ENCODE data around the gene AKAP10.
A peak's percentile ranks its signal among the peaks of the same experiment; 100 is the strongest.
"Not testable (repeated sequence)": the region's sequence is repeated elsewhere in the genome, so short reads cannot be mapped to it uniquely, and the experiment has no call there.

The AKAP10 gene

DNA sequence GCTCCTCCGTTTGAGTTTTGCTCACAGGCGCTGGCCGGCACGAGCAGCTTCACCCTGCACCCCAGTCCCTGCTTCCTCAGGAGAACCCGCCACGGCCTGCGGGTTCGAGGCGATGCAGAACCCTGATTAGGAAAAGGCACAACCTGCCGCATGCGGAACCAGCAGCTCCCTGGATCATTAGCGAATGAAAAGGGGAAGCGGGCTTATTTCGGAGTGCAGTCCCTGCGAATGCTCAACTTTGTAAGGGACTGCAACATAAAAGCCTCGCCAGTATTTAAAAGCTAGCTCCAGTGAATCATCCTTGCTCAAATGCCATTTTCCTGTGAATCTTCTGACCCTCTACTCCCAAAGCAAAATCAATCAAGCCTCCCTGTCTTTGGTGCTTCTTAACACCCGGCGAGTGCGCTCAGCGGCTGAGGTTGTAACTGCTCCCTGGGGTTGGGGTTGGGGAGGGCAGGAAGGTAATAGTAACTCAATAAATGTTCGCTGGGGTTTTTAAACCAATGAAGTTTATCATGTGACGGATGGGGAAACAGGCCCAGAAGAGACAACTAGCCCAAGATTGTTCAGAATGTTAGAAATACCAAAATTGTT lies 678 bp upstream of the AKAP10 start:
- no peak for DNase-seq

DNA sequence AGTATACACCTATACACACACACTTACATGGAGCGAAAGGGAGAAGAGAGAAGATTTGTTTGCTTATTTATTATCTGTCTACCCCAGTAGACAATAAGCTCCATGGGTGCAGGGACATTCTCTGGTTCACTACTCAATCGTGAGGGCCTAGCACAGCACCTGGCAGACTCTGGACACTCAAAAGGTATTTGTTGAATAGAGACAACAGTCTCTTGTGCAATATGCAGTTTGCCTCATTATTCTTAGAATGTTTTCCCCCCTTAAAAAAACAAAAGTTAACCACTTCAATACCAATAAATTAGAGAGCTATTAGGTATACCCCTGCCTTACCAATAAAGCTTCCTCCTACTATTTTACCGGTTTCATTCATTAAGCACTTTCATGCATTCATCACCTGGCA lies 2.0 kb downstream of the AKAP10 start:
- DNase-seq, result no peak

DNA sequence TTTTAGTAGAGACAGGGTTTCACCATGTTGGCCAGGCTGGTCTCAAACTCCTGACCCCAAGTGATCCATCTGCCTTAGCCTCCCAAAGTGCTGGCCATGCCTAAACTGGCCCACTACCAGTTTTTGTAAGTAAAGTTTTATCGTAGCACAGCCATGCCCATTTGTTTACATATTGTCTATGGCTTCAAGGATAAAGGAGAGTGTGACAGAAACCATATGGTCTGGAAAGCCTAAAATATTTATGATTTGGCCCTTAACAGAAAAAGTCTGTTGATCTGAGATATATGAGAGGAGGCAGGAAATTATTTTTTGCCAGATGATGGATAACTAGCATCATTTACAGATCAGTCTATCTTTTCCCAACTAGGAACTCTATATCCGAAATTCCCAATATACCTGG lies 4.5 kb downstream of the AKAP10 start:
- DNase-seq, result no peak

DNA sequence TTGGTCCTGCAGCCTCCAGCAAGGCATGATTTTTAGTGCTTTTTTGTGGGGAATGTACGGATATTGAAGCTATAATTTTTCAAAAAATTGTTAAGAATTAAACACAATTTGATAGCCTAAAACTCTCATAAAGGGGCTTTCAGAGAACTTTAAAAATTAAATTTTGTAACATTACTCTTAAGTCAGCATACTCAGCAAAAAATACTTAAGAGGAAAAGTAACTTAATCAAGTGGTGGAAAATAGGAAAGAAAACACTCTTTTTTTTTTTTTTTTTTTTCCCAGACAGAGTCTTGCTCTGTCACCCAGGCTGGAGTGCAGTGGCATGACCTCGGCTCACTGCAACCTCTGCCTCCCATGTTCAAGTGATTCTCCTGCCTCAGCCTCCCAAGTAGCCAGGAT lies 14.7 kb downstream of the AKAP10 start:
- not testable (repeated sequence) for DNase-seq

DNA sequence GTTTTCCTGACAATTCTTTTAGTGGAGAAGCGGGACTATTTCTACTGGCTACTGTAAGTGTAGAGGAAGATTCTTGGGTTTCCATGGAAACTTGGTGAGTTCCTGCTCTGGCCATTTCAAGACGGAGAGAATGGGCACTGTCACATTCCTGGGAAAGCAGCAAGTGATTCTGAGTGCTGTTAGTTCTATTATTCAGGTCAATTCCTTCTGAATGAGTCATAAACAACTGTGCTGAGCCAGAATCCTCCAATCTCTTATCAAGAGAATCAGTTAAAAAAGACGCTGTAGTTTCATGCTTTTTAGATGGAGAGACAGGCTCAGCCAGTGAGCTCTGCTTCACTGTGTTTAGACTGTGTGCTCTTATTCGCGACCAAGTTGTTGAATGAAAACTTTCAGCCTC lies 19.6 kb downstream of the AKAP10 start:
- DNase-seq, result peak; percentile 92

DNA sequence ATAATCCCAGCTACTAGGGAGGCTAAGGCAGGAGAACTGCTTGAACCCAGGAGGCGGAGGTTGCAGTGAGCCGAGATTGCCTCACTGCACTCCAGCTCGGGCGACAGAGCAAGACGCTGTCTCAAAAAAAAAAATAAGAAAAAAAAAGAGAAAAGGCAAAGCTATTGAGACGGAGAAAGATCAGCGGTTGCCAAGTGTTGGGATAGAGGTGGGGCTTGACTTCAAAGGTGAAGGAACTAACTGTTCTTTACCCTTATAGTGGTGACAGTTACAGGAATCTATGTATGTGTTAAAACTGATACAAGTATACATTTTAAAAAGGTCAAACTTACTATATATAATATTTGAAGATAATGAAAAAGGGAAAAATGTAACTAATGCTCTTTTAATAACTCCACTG lies 22.5 kb downstream of the AKAP10 start:
- no peak for DNase-seq

DNA sequence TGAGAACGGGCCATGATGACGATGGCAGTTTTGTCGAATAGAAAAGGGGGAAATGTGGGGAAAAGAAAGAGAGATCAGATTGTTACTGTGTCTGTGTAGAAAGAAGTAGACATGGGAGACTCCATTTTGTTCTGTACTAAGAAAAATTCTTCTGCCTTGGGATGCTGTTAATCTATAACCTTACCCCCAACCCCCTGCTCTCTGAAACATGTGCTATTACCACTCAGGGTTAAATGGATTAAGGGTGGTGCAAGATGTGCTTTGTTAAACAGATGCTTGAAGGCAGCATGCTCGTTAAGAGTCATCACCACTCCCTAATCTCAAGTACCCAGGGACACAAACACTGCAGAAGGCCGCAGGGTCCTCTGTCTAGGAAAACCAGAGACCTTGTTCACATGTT lies 26.2 kb downstream of the AKAP10 start:
- not testable (repeated sequence) for DNase-seq

DNA sequence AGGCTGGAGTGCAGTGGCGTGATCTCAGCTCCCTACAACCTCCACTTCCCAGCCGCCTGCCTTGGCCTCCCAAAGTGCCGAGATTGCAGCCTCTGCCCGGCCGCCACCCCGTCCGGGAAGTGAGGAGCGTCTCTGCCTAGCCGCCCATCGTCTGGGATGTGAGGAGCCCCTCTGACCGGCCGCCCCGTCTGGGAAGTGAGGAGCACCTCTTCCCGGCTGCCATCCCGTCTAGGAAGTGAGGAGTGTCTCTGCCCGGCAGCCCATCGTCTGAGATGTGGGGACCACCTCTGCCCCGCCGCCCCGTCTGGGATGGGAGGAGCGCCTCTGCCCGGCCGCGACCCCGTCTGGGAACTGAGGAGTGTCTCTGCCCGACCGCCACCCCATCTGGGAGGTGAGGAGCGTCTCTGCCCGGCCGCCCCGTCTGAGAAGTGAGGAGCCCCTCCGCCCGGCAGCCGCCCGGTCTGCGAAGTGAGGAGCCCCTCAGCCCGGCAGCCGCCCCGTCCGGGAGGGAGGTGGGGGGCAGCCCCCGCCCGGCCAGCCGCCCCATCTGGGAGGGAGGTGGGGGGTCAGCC lies 26.9 kb downstream of the AKAP10 start:
- not testable (repeated sequence) for DNase-seq

DNA sequence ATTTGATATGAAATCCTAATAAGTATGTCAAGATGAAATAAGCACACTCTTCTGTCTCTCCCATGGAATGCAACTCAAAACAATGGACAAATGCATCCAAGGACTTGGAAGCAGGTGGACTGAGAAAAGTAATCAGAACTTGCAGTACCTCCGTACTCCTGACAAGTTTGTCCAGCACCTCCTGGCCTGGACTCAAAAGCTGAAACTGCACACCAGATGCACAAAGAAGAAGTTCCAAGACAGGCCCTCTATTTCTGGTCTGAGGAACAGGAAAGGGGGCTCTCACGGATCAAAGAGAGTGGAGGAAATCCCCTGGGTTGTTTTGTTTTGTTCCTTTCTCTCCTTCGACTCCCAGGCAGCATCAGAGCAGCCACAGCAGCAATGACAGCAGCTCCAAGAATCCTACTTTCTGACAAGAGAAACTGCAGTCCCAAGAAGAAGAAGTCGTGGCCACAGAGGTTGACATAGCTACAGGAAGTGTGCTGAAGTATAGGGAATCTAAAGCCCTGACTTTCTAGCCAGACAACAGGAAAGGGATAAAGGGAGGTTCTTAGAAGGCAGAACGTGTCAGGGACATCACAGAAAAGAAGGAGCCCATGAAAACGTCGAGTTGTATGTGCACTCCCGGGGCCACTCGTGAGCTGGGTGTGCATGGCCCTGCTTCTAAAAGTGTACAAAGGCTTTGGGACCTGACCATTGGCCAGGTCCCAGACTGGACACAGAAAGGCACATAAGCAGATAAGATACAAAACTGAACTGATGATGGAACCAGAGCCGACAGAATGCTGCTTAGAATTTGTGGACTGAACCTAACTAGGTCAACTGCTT lies 29.3 kb downstream of the AKAP10 start:
- no peak for DNase-seq

DNA sequence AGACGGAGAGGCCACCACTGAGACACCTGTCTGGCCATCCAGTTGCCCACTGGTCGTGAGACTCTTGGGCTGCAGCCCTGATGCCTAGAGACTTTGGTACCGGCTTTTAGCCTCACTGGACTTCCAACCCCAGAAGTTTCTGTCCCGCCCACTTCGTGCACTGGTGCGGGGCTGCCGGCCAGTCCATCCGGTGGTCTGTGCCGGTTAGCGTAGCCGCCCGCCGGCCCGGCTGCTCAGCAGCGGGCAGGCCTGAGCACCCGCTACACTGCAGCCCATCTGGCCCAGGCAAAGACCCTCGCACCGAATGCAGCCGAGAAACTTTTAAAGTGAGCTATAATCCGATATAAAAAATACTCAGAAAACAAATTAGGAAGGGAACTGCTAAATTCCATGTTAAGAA lies 30.7 kb downstream of the AKAP10 start:
- DNase-seq, result no peak

DNA sequence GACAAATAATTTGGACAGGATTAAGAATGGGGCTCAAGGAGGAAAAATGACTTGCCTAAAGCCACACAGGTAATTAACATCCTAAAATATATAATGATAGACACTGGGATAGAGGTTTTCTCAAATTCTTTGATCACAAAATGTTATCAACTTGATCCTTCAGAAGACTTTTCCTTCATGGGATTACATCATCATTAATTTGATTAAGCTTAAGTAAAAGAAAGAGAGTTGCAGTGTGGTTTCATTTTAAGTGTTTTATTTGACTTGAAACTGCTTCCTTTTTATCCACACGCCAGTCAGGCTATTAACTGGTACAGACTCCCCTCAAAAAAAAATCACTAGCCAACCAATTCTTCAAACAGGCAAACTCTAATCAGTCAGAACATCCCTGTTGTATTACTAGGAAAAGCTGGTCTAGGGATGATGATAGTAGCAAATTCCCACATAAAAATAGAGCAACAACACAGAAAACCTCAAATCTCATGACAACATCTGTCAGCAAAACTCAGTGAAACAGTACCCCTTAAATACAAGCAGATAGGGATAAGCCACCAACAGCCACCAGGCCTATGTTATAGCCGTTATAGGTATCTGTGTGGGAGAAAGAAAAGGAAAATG lies 32.5 kb downstream of the AKAP10 start:
- DNase-seq, result no peak

DNA sequence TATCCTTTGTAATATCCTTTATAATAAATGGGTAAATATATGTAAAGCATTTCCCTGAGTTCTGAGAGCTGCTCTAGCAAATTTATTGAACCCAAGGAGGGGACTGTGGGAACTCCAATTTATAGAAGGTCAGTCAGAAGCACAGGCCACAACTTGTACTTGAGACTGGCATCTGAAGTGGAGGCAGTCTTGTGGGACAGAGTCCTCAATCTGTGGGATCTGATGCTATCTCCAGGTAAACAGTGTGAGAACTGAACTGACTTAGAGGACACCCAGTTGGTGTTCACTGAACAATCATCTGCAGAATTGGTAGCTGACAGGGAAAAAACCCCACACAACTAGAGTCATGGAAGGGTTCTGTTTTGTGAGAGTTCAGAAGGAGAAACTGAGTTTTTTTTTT lies 34.0 kb downstream of the AKAP10 start:
- DNase-seq, result no peak

DNA sequence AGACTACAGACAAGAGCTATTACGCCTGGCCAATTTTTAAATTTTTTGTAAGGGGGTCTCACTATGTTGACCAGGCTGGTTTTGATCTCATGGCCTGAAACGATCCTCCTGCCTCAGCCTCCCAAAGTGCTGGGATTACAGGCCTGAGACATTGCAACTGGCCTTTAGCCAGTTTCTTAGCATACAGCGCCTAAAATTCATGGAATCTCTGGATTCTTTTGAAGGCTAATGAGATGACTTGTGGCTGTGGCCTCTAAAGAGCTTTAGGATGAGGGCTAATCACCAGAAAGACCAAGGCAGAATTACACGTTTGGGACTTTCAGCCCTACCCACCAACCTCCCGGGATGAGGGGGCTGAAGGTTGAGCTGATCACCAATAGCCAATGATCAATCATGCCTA lies 34.6 kb downstream of the AKAP10 start:
- DNase-seq, result peak; percentile 31

DNA sequence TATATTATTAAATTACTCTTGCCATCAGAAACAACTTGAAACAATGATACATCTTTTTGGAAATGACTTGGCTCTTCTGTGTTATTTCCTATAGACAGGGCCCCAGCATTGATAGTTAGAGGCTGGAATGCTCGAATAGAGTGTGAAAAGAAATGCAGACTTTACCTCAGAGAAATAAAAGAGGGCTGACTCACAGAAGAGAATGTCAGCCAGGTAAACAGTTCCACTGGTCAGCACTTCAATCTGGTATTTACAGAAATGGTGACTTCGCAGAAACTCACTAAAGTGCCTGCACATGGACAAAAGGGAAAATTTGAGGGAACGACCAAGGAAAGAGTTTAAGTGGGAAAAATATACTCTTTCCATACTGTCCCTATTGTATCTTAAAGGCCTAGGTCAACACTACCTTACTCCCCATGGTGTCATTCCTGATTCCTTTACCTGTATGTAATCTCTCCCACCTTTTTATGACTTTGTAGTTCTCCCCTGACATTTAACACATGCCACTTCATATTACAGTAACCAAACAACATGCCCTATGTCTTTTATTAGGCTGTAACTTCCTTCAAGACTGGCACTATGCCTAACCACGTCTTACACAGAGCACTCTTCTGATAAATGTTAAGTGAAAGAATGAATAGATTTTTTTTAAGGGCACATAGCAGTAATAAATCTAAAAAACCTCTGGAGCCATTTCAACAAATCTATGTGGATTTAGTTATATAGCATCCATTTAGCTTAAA lies 36.7 kb downstream of the AKAP10 start:
- DNase-seq, result peak; percentile 66

DNA sequence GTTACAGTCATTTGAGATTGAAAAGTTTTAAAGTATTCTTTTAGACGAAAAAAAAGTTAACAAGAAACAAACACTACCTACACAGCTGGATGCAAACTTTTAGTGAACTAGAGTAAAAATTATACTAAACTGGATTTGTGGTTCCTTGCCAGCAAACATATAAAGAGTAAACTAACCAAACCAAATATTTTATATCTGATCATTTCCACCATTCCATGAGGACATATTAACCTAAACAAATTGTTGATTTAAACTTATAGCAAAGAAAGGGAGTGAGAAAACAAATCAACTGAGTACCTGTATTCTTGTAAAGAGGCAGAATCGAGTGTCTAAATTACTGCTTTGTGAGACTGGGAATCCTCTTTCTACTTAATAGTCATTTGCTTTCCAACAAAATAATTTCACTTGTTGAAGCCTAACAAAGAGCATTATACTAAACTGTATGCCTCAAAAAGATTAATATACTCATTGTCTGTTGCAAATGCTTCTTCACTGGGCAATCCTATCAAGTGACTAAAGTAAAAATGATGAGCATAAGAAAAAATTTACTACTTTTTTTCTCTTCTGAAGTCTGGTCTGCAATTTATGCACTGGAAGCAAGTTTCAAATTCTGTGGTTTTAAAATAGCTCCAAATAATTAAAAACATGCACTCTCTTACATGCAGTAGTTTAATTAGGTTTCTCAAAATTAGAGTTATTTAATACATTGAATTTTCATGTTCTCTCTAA lies 37.5 kb downstream of the AKAP10 start:
- DNase-seq, result peak; percentile 41

DNA sequence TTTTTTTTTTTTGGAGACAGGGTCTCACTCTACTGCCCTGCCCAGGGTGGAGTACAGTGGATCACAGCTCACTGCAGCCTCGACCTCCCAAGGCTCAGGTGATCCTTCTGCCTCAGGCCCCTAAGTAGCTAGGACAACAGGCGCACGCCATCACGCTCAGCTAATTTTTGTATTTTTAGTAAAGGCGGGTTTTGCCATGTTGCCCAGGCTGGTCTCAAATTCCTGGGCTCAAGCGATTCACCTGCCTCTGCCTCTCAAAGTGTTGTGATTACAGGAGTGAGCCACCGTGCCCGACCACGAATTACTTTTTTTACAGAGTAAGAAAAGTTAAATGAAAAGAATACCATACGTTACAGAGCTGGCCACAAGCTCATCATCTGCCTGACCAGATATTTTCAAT lies 38.9 kb downstream of the AKAP10 start:
- DNase-seq, result no peak

DNA sequence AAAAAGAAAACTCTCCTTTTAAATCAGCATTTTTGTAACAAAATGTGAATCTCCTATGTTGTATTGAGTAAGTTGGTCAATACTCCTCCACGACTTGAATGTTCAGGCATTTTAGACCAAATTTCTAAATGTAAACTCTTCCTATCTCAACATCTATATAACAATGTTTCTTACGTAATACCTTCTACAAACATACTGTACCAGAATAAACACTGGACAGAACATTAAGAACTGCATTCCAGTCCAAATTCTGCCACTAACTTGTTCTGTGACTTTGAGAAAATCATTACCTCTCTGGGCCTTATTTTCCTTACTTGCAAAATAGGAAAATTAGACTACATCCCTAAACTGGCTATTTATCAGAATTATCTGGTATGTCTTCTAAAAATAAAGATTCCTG lies 40.1 kb downstream of the AKAP10 start:
- no peak for DNase-seq

DNA sequence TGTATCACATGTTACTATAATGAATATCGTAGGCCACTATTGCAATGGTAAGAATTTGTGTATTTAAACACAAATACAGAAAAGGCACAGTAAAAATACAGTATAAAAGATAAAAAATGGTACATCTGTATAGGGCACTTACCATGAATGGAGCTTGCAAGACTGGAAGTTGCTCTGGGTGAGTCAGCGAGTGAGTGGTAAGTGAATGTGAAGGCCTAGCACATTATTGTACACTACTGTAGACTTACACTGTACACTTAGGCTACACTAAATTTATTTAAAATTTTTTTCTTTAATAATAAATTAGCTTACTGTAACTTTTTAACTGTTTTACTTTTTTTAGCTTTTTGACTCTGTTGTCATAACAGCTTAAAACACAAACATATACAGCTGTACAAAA lies 42.5 kb downstream of the AKAP10 start:
- DNase-seq, result no peak

DNA sequence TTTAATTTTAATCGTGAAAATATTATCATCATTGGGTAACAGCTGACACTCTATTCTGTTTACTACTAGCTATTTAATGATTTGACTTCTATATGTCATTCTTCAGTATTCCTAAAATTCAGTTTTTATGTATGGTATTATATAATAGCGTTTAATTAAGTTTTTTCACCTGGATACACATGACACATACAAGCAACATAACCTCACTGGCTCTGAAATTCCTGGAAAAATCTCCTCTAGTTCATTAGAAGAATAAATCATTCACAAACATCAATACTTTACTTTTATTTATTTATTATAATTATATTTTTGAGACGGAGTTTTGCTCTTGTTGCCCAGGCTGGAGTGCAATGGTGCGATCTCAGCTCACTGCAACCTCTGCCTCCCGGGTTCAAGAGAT lies 44.0 kb downstream of the AKAP10 start:
- DNase-seq, result no peak

DNA sequence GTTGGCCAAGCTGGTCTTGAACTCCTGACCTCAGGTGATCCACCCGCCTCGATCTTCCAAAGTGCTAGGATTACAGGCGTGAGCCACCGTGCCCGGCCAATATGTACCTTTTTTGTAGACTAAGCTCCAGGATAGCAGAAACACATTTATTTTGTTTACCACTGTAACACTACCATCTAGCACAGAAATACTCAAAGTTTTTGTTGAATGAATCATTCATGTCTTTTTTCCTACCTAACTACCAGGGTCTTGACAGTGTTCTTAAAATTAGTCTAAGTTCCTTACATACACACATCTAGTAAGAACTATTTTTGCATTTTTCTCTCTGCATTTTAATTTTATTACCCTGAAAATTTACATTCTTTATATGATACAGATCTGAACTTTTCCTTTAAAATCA lies 44.4 kb downstream of the AKAP10 start:
- no peak for DNase-seq

DNA sequence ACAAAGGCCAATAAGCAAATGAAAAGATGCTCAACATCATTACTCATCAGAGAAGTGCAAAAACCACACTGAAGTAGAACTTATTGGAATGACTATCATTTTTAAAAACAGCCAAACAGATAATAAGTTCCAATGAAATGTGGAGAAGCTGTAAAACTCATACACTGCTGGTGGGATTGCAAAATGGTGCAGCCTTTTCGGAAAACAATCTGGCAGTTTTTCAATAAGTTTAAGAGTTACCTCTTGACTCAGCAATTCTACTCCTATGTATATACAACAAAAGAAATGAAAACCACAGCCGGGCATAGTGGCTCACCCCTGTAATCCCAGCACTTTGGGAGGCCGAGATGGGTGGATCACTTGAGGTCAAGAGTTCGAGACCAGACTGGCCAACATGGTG lies 49.3 kb downstream of the AKAP10 start:
- peak; percentile 22 for DNase-seq

DNA sequence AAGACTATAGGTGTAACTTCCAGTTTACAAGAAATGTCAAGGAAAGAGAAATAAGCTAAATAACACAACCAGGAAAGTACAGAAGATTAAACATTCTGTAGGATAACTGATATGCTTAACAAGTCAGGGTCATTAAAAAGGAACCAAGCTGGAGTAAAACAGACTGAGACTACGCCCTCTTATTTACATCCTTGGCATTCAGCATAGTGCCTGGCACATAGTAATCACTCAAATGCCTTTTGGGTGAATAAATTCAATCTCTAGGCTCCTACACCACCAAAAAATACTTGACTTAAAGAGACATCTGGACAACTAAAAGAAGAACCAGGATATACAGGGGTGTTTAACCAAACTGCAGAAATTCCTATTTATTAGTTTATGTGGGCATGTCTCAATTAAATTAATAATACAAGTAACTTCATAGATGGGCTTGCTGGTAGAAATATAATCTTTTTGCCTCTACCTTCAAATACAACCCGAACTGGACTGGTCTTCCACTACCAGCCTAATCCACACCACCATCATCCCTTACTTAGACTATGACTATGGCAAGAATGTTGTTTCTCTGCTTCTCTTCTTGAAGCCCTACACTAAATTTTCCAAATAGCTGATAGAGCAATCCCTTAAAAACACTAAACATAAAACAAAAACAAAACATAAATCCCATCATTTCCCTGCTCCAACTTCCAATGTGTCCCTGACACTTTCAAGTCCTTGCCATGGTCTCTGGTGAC lies 62.2 kb downstream of the AKAP10 start:
- no peak for DNase-seq

All from fibroblast of skin of right quadriceps (primary cell).